Endothelial cell of hepatic sinusoid (primary cell): Measurements from ENCODE around the gene OCA2.
"Not testable (repeated sequence)": the region's sequence is repeated elsewhere in the genome, so short reads cannot be mapped to it uniquely, and the experiment has no call there.

ENCODE experiments used
- in situ Hi-C: cut with HindIII; loops from 2 replicates; pipeline ENCODE4 v1.10.0; 2017; ENCODE audit warnings: low sequenced_read_pairs

Gene OCA2

DNA sequence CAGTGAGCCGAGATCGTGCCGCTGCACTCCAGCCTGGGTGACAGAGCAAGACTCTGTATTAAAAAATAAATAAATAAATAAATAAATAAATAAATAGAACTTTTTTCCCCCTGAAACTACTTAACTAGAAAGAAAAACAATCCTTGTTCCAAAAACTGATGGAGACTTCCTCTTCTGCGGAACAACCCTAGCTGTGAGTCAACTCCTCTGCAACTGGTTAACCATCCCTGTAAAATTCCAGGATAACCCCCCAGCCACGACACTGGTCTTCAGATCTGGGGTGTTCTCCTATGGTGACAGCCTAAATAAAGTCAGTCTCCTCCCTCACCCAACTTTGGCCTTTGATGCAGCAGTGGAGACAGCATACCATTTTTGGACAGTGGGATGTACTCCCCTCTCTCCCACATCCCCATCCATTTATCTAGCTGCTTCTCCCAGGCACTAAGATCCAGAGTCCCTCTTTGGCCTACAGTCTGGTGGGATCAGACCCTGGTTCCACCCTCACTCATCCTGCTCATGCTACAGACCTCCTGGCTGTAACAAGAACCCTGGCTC, 352.6 kb downstream of the OCA2 start:
- in situ Hi-C loops, result no loop called here

DNA sequence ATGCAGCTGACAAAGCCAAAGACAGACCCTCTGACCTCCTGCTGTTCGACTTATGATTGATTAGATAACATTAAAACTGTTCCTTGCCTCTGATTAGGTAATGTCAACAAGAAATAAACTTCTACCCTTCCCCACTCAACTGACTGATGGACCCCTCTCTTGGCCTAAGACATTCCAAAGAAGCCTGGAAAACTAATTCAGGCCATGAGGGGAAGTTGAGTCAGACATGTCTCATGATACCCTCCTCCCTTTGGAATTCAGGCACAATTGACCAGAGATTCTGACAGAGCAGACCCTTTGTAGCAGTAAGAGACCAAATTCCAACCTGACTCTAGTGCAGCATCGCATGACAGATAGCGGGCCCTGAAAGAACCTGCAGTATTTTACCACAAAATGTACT, 354.5 kb downstream of the OCA2 start:
- in situ Hi-C loops, result no loop called here

DNA sequence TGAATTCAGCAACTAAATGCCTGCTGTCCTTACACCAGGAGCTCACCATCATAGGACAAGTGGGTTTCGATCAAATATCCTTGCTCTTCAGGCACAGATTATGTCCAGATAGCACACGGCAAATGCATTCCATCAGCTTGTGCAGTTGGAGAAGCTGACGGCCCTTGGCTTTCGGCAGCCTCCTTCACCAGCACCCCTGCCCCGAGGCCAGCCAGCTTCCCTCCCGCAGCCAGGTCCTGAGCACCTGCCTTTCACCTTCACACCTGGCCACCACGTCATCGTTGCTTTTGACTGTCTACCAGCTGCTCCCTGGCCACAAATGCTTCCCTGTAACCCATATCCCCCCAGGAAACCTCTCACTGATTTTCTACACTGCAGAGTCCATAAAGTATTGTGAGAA, 355.5 kb downstream of the OCA2 start:
- in situ Hi-C loops, result no loop called here

DNA sequence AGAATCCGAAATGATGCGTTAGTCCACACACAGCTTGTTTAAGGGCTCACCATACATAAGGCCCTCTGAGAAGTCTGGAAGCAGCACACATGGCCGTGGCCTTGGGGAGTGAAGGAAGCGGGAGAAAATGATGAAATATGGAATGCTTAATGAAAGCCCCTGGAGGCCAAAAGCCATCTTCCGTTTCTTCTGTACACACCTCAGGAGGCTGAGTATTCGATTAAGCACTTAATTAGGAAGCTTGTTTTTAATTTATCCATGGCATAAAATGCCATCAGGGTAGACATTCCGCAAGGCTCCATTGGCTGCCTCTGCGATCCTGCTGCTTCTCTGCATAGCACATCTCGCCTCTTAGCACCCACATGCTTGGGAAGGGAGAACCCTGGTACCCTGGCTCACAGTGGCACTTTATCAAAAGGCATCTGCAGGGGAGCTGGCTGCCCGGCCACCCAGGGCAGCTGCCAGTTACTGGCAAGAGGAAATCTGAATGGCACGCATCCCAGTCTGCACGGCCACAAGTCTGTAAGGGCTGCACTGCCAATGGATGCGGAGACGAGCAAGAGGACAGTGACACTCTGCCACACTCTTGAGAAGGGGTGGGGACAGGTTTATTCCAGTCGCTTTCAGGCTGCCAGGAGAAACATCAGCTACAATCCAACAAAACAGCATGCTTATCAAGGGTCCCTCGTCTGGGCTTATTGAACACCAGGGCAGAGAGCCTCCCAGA, 356.2 kb downstream of the OCA2 start:
- in situ Hi-C loops, result no loop called here

DNA sequence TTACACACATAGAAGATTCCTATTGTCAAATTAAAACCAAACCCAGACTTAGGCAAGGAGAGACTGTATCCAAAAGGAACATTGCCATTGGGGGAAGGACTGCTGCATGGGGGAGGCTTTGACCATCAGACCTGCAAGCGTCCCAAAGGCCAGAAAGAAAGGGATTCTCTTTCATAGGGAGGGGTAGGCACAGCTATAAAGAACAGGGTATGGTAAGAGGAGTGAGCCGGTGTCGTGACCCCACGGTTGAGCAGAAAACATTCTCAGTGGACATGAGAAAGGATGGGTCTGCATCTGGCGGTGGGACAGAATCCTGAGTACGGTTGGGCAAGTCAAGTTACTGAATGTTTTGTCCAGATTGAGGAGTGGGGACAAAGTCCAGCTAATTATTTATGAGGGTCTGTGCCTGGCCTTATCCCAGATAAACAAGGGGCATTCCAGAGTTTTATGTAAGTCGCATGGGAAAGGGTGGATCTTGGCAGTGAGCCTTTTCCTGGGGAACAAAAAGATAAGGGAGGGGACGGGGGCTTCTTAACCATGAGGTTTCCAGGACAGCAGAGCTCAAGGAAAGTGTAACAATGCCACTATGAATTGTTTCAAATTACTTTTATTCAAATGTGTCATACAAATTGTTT, 357.8 kb downstream of the OCA2 start:
- in situ Hi-C loops, result no loop called here

DNA sequence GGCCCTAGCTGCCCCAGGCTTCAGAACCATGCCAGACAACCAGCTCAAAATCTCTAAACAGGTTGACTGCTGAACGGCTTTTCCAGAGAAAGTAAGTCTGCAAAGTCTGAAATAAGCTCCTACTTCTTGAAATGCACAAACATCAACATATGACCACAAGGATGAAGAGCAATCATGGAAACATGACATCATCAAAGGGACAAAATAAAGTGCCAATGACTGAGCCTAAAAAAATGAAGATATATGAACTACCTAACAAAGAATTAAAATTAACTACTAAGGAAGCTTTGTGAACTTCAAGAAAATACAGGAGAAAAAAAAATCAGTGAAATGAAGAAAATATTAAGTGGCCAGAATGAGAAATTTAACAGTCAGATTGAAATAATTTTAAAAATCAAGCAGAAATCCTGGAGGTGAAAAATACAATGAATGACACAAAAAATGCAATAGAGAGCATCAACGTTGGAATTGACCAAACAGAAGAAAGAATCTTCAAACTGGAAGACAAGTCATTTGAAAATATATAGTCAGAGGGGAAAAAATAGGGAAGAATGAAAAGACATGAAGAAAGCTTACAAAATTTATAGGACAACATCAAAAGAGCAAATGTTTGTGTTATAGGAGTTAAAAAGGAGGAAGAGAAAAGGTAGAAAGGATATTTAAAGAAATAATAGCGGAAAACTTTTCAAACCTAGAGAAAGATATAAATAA, 364.2 kb downstream of the OCA2 start:
- in situ Hi-C loops, result no loop called here

DNA sequence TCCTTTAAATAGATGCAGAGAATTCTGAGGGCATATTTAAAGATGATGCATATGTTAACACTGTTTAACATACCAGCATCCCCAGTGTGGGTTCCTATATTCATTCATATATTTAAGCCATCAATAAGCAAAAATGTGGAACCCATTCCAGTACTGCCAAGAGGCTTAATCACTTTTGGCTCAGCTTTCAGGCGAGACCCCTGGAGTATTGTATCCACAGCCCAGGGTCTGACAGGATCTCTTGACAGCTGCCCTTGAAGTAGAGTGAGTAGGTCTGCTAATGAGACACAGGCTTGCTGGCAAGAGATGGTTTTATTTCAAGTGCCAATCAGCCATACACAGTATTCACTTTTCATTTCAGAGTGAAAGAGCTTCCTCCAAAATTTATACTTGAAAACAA, 367.3 kb downstream of the OCA2 start:
- in situ Hi-C loops, result no loop called here

DNA sequence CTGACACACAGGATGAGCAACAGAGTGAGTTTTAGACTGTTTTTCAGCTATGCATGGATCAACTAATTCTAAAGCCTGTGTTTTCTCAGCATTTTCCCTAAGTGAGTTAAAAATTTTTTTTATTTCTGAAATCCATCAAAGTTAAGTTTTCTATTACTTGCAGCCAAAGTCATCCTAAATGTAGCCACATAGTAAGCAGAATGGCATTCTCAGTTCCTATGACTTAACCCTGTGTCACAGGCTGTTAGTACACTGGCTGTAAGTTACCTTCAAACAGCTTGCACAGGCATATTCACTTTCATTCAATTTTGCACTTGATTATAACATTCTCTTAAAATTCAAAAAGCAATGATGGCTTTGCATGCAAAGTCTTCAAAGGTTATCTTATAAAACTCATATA, 368.2 kb downstream of the OCA2 start:
- in situ Hi-C loops, result no loop called here

DNA sequence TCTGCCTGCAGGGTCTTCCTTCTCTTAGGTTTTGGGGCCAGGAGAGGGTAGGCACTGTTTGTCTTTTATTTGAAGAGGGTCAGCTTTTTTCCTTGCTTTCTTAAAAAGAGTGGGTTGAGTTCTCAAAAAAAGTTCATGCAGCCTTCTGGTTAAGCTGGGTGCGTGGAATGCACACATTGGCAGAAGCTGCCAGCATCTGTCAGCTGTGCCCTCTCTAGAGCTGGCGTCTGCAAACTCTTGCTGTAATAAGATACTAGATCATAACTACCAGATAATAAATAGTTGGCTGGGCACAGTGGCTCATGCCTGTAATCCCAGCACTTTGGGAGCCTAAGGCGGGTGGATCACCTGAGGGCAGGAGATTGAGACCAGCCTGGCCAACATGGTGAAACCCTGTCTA, 373.4 kb downstream of the OCA2 start:
- in situ Hi-C loops, result no loop called here

DNA sequence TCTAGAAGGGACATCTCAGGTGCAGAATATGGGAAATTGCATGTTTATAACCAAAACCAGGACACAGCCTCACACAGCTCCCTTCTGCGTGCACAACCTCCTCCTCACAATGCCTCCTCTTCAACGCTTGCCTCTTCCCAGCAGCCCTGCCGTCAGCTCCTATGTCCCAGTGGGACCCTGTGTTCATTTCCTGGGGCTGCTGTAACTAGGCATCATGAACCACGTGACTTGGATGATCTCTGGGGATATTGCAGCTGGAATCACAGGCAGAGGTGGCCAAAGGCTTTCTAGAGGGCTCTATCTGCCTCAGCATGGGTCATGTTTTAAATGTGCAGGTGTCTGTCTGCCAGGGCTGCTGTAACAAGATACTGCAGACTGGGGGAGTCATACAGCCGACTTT, 375.3 kb downstream of the OCA2 start:
- in situ Hi-C loops, result no loop called here

DNA sequence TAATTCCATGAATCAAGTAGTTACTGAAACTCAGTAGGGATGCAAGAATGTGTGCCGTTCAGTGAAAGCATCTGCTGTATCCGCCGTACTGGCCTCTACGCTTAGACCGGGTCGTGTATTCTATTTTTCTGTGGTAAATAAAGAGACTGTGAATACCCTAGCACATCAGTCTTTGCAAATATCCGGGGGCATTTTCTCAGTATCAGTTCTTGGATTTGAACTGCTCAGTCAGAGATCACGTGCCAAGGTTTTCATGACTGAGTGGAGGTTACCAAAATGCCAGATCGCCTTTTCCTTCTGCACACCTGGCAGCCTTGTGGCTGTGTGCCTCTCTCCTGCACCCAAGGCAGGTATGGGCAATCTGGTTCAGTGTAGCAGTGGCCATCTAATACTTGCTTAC, 377.0 kb downstream of the OCA2 start:
- in situ Hi-C loops, result no loop called here

DNA sequence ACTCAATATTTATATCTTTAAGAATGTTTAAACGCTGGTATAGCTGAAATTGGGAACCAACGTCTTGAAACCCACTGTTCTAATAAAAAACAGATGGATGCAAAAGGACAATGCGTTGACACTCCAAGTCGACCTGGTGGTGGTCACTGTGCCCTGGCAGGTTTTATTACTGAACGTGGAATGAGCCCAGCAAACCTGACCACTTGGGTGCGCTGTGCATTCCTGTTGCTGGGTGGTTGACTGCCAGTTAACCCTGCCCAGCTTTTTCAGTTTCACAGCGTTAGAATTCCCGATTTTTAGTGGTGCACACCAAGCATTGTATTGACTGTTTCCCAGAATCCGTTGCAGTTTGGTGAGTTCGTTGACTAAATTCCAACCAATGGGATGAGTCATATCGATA, 384.4 kb downstream of the OCA2 start:
- in situ Hi-C loops, result no loop called here

DNA sequence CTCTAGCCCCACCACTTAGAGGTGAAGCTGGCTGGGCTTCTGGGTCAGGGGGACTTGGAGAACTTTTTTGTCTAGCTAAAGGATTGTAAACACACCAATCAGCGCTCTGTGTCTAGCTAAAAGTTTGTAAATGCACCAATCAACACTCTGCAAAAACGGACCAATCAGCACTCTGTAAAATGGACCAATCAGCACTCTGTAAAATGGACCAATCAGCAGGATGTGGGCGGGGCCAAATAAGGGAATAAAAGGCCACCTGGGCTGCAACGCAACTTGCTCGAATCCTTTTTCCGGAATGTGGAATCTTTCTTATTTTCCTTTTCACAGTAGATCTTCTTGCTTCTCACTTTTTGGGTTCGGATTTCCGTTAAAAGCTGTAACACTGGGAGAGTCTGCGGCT, 385.3 kb downstream of the OCA2 start:
- in situ Hi-C loops, result not testable (repeated sequence)

DNA sequence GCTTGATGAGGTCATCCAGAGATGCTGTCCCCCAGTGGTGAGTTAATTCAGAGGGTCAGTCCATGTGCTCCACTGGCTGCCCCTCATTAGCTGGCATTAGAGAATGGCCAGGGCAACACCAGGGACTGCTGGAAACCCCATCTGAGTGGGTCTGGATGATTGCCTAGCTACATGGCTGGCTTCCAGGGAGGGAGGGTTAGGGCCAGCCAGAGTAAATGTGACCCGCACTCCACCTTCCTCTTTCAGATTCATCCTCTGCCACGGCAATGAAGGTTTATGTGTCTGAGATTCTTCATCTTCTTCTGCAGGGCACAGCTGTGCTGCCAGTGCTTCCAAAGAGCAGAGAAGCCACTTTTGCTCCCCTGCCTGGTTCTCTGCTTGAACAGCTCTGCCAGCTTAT, 391.9 kb downstream of the OCA2 start:
- in situ Hi-C loops, result no loop called here

DNA sequence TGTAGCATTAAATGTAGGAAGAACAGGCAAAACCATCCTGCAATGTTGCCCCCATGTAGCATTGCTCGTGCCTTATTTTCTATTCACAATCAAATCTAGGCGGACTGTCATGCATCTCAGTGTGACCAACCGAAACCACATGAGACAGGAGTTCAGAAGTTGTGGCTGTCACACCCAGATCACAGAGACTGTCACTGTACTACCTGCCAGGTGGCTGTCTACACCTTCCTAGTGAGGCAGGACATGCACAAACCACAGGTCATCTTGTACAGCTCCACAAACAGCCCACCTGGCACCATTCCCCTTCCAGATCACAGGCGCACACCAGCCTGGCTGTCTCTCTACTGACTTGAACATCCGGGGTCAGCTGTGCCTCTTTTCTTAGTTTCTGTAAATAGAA, 392.8 kb downstream of the OCA2 start:
- in situ Hi-C loops, result no loop called here

DNA sequence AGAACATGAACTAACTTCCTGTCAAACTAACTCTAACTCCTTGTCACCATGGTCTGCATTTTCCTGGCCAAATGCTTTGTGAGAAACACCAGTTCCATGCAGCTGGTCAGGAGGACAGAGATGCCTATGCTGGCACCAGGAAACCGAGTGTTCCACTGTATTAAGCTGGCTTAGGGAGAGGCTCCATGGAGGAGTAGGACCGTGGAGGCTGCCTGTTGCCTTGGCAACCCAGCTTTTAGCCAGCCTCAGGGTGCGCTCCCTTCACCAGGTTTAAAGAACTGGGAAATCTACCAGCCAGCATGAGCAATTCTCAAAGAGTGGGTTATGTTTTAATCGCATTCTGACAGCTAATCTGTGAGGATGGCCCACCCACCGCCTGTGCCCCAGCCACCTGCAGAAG, 394.1 kb downstream of the OCA2 start:
- in situ Hi-C loops, result no loop called here
